Activated CD8-positive, alpha-beta memory T cell treated with anti-CD3 and anti-CD28 coated beads, Interleukin-2, amount 10 ng/mL, durations not matched to agents 7 days and 5 days (primary cell): ENCODE results near the gene RORB. TPM values are rescaled to one million over a fixed set of nuclear protein-coding genes. Genes with fewer than 3 reads are reported as not detected.

Experiments
- ATAC-seq: fragments of 150-1000 bp; cut with Tn5 transposase; one replicate; pipeline ENCODE4 v1.10.0; 2021; ENCODE audit warnings: moderate library complexity
- CTCF ChIA-PET: fragments of 350-600 bp; sonication (Branson Sonifier 250); formaldehyde crosslinking; loops from one replicate; lab custom pipeline; 2021; ENCODE audit warnings: antibody characterized with exemption; lab: Charles Lee
- DNase-seq: peaks from one replicate; pipeline ENCODE4 v3.0.0-alpha.2; 2020
- H3K27ac Mint-ChIP-seq: one replicate; pipeline ENCODE4 v1.8.0; 2021; ENCODE audit warnings: mild to moderate bottlenecking, mixed read lengths
- H3K27me3 Mint-ChIP-seq: one replicate; pipeline ENCODE4 v1.8.0; 2021; ENCODE audit warnings: mixed read lengths
- H3K36me3 Mint-ChIP-seq: one replicate; pipeline ENCODE4 v1.8.0; 2021; ENCODE audit warnings: mild to moderate bottlenecking, mixed read lengths
- H3K4me1 Mint-ChIP-seq: one replicate; pipeline ENCODE4 v1.8.0; 2021; ENCODE audit warnings: mixed read lengths
- H3K4me3 Mint-ChIP-seq: one replicate; pipeline ENCODE4 v1.8.0; 2021; ENCODE audit warnings: mild to moderate bottlenecking, moderate library complexity, mixed read lengths
- H3K9me3 Mint-ChIP-seq: one replicate; pipeline ENCODE4 v1.8.0; 2022; ENCODE audit warnings: low read depth, mixed read lengths
- total RNA-seq, 2 experiments: library from RNA; stranded (reverse); gene quantifications; one replicate each; pipeline ENCODE4 v1.2.3, GENCODE V29; 2021

RORB gene
- total RNA-seq, 2 experiments from 2014 or later = 0.33 to 0.35 TPM

GRCh38 chr9:74576176-74576575 is 79.0 kb downstream of the RORB start:
- no peaks in the 10 kb centered on the region for H3K27me3 Mint-ChIP-seq
- ATAC-seq = no peak
- CTCF ChIA-PET = interaction anchor here (1.5 kb wide), 1 partner anchor 164 kb away, joined by 3 read pairs; no protein-coding TSS in a partner anchor

GRCh38 chr9:74577956-74578355 is 80.8 kb downstream of the RORB start:
- H3K4me1 Mint-ChIP-seq = no peaks in the 10 kb centered on the region

More at GRCh38 chr9:74576176-74576575, 79.0 kb downstream of the RORB start:
- Mint-ChIP-seq H3K4me3 (no peak overlapping the region), H3K9me3 (no peaks in the 10 kb centered on the region), H3K36me3 (no peaks in the 10 kb centered on the region), H3K27ac (no peak overlapping the region), H3K4me1 (no peaks in the 10 kb centered on the region)
- DNase-seq = no peak

GRCh38 chr9:74589576-74589975 is 92.4 kb downstream of the RORB start:
- H3K4me3 Mint-ChIP-seq = no peak overlapping the region
- no peaks in the 10 kb centered on the region for H3K36me3 Mint-ChIP-seq
- H3K4me1 Mint-ChIP-seq = no peaks in the 10 kb centered on the region
- CTCF ChIA-PET = no interaction called here
- H3K27me3 Mint-ChIP-seq = no peaks in the 10 kb centered on the region
- no peak overlapping the region for H3K27ac Mint-ChIP-seq
- no peaks in the 10 kb centered on the region for H3K9me3 Mint-ChIP-seq
- DNase-seq (no peak), ATAC-seq (no peak)

More at GRCh38 chr9:74577956-74578355, 80.8 kb downstream of the RORB start:
- Mint-ChIP-seq H3K4me3 (no peak overlapping the region), H3K36me3 (no peaks in the 10 kb centered on the region), H3K27me3 (no peaks in the 10 kb centered on the region), H3K27ac (no peak overlapping the region), H3K9me3 (no peaks in the 10 kb centered on the region)
- DNase-seq (no peak), ATAC-seq (no peak)
- CTCF ChIA-PET = no interaction called here

GRCh38 chr9:74595286-74595685 is 98.2 kb downstream of the RORB start:
- H3K27ac Mint-ChIP-seq = no peak overlapping the region
- CTCF ChIA-PET = no interaction called here
- no peaks in the 10 kb centered on the region for H3K4me1 Mint-ChIP-seq
- no peaks in the 10 kb centered on the region for H3K9me3 Mint-ChIP-seq
- ATAC-seq (no peak), DNase-seq (no peak)
- no peaks in the 10 kb centered on the region for H3K27me3 Mint-ChIP-seq
- H3K4me3 Mint-ChIP-seq = no peak overlapping the region
- no peaks in the 10 kb centered on the region for H3K36me3 Mint-ChIP-seq

GRCh38 chr9:74598874-74599273 is 101.7 kb downstream of the RORB start:
- no peaks in the 10 kb centered on the region for H3K9me3 Mint-ChIP-seq
- no peaks in the 10 kb centered on the region for H3K27me3 Mint-ChIP-seq
- no peak overlapping the region for H3K4me3 Mint-ChIP-seq
- CTCF ChIA-PET = no interaction called here
- ATAC-seq (no peak), DNase-seq (no peak)
- H3K36me3 Mint-ChIP-seq = no peaks in the 10 kb centered on the region
- no peaks in the 10 kb centered on the region for H3K4me1 Mint-ChIP-seq
- no peak overlapping the region for H3K27ac Mint-ChIP-seq

GRCh38 chr9:74609671-74610405 is 112.7 kb downstream of the RORB start:
- CTCF ChIA-PET = no interaction called here

GRCh38 chr9:74610523-74611061 is 113.5 kb downstream of the RORB start:
- CTCF ChIA-PET = no interaction called here

More at GRCh38 chr9:74609671-74610405, 112.7 kb downstream of the RORB start:
- H3K4me1 Mint-ChIP-seq = no peaks in the 10 kb centered on the region
- no peak overlapping the region for H3K27ac Mint-ChIP-seq
- no peaks in the 10 kb centered on the region for H3K27me3 Mint-ChIP-seq
- H3K4me3 Mint-ChIP-seq = no peak overlapping the region
- ATAC-seq (no peak), DNase-seq (no peak)
- no peaks in the 10 kb centered on the region for H3K36me3 Mint-ChIP-seq
- H3K9me3 Mint-ChIP-seq = no peaks in the 10 kb centered on the region

GRCh38 chr9:74630228-74630627 is 133.1 kb downstream of the RORB start:
- Mint-ChIP-seq H3K27me3 (peaks cover 5% of the 10 kb centered on the region), H3K27ac (no peak overlapping the region), H3K9me3 (no peaks in the 10 kb centered on the region), H3K4me1 (no peaks in the 10 kb centered on the region), H3K36me3 (no peaks in the 10 kb centered on the region), H3K4me3 (no peak overlapping the region)
- DNase-seq (no peak), ATAC-seq (no peak)
- CTCF ChIA-PET = no interaction called here

More at GRCh38 chr9:74610523-74611061, 113.5 kb downstream of the RORB start:
- no peaks in the 10 kb centered on the region for H3K9me3 Mint-ChIP-seq
- H3K4me3 Mint-ChIP-seq = no peak overlapping the region
- no peak overlapping the region for H3K27ac Mint-ChIP-seq
- ATAC-seq (no peak), DNase-seq (no peak)
- H3K4me1 Mint-ChIP-seq = no peaks in the 10 kb centered on the region
- H3K36me3 Mint-ChIP-seq = no peaks in the 10 kb centered on the region
- H3K27me3 Mint-ChIP-seq = peaks cover 2% of the 10 kb centered on the region

- no peak for DNase-seq
- Mint-ChIP-seq H3K27ac (no peak overlapping the region), H3K4me1 (no peaks in the 10 kb centered on the region), H3K9me3 (no peaks in the 10 kb centered on the region), H3K27me3 (peaks cover 6% of the 10 kb centered on the region), H3K4me3 (no peak overlapping the region), H3K36me3 (no peaks in the 10 kb centered on the region)
- no peak for ATAC-seq
- CTCF ChIA-PET = interaction anchor here (1.2 kb wide), 1 partner anchor 11 kb away, joined by 3 read pairs; no protein-coding TSS in a partner anchor
These were observed 142.0 kb downstream of the RORB start for GRCh38 chr9:74639112-74639511.

GRCh38 chr9:74642376-74642775 is 145.2 kb downstream of the RORB start:
- Mint-ChIP-seq H3K27me3 (peaks cover 12% of the 10 kb centered on the region), H3K27ac (no peak overlapping the region), H3K4me3 (no peak overlapping the region), H3K36me3 (no peaks in the 10 kb centered on the region), H3K9me3 (no peaks in the 10 kb centered on the region), H3K4me1 (no peaks in the 10 kb centered on the region)
- DNase-seq = no peak
- CTCF ChIA-PET = no interaction called here
- no peak for ATAC-seq

GRCh38 chr9:74643303-74643923 is 146.3 kb downstream of the RORB start:
- Mint-ChIP-seq H3K4me3 (no peak overlapping the region), H3K27me3 (peaks cover 10% of the 10 kb centered on the region), H3K9me3 (no peaks in the 10 kb centered on the region), H3K4me1 (no peaks in the 10 kb centered on the region), H3K27ac (no peak overlapping the region), H3K36me3 (no peaks in the 10 kb centered on the region)
- CTCF ChIA-PET = no interaction called here
- DNase-seq = no peak
- ATAC-seq = no peak

GRCh38 chr9:74644023-74644422 is 146.9 kb downstream of the RORB start:
- Mint-ChIP-seq H3K27ac (no peak overlapping the region), H3K4me1 (no peaks in the 10 kb centered on the region), H3K36me3 (no peaks in the 10 kb centered on the region), H3K9me3 (no peaks in the 10 kb centered on the region), H3K27me3 (peaks cover 10% of the 10 kb centered on the region), H3K4me3 (no peak overlapping the region)
- CTCF ChIA-PET = no interaction called here
- ATAC-seq (no peak), DNase-seq (no peak)

- Mint-ChIP-seq H3K4me3 (no peak overlapping the region), H3K27ac (no peak overlapping the region), H3K27me3 (peaks cover 10% of the 10 kb centered on the region), H3K4me1 (no peaks in the 10 kb centered on the region), H3K36me3 (no peaks in the 10 kb centered on the region), H3K9me3 (no peaks in the 10 kb centered on the region)
- CTCF ChIA-PET = no interaction called here
- DNase-seq (no peak), ATAC-seq (no peak)
These were observed 148.0 kb downstream of the RORB start for GRCh38 chr9:74645007-74645639.
